AG08395 (cell line): ENCODE results near the gene KIF24.
"Not testable (repeated sequence)": the region's sequence is repeated elsewhere in the genome, so short reads cannot be mapped to it uniquely, and the experiment has no call there.

Experiments
- DNase-seq: peaks from one replicate; pipeline ENCODE4 v3.0.0; 2012; ENCODE audit warnings: mixed read lengths, low spot score

KIF24 gene

DNA sequence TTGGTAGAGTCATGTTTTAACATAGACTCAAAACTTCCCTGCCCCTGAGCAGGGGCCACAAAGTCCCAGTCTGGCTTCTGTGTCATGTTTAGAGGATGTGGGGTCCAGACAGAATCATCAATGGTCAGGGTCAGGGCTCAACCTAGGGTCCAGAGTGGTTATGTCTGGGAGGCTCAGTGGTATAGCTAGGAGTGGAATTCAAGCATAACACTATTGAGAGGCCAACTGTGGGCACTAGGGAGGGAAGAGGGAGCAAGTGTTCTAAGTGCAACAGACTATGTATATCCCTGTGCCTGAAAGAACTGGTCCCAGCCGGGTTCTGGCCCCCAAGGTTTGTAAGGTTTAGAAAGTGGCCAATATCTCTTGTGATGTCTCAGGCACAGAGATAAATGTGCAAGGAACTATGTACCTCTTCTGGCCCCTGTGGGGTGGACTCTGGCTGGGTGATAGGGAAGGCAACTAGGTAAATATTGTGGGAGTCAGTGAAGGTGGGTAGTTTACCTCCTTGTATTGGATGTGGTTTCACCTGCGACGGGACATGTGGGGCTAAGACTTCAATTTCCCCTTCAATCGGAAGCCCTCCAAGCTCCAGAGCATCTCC lies 33.6 kb upstream of the KIF24 start:
- DNase-seq: no peak

DNA sequence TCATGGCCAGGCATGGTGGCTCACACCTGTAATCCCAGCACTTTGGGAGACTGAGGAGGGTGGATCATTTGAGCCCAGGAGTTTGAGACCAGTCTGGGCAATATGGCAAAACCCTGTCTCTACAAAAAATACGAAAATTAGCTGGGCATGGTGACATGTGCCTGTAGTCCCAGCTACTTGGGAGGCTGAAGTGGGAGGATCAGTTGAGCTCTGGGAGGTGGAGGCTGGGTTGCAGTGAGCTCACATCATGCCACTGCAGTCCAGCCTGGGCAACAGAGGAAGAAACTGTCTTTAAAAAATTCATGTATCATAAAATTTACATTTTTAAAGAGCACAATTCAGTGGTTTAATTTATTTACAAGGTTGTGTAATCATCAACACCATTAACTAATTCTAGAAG lies 23.9 kb upstream of the KIF24 start:
- DNase-seq: not testable (repeated sequence)

DNA sequence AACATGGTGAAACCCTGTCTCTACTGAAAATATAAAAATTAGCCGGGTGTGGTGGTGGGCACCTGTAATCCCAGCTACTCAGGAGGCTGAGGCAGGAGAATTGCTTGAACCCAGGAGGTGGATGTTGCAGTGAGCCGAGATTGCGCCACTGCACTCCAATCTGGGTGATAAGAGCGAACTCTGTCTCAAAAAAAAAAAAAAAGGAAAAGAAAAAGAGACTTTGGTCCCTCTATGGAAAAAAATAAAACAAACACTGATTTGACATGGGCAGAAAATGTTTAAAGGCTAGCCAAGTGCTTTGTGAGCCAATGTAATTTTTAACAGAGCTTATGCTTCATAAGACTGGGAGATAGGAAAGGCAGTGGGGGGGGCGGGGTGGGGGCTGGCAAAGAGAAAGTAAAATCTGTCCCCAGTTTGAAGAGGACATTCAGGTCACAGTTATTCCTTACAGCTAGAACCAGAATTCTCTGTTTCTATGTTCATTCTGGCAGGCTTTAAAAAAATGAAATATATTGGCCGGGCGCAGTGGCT lies 23.1 kb upstream of the KIF24 start:
- not testable (repeated sequence) for DNase-seq

DNA sequence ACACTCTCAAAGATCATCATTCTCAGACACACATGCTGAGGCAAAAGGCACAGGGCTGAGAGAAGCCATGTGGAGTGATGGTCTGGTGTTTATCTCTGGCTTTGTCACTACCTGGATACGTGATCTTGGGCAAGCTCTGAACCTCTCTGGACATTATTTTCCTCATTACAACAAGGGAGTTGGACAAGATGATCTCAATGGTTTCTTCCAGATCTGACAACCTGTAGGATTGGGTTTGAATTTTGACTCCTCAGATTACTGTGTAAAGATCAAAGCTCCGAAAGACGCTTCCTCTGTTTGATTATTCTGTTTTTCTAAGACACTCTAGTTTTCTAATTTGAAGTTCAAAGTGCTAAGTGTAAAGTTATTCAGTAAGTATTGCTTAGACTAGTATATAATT lies 20.3 kb upstream of the KIF24 start:
- no peak for DNase-seq

DNA sequence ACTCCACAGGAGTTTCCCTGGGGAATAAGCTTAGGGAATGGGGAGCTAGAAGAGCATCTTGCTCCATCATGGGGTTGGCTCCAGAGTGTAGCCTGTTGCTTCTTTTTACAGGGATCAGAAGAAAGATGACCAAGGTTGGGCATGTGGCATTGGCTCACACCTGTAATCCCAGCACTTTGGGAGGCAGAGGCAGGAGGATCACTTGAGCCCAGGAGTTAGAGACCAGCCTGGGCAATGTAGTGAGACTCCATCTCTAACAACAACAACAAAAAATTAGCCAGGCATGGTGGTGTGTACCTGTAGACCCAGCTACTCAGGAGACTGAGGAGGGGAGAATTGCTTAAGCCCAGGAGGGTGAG lies 18.7 kb upstream of the KIF24 start:
- DNase-seq: no peak

DNA sequence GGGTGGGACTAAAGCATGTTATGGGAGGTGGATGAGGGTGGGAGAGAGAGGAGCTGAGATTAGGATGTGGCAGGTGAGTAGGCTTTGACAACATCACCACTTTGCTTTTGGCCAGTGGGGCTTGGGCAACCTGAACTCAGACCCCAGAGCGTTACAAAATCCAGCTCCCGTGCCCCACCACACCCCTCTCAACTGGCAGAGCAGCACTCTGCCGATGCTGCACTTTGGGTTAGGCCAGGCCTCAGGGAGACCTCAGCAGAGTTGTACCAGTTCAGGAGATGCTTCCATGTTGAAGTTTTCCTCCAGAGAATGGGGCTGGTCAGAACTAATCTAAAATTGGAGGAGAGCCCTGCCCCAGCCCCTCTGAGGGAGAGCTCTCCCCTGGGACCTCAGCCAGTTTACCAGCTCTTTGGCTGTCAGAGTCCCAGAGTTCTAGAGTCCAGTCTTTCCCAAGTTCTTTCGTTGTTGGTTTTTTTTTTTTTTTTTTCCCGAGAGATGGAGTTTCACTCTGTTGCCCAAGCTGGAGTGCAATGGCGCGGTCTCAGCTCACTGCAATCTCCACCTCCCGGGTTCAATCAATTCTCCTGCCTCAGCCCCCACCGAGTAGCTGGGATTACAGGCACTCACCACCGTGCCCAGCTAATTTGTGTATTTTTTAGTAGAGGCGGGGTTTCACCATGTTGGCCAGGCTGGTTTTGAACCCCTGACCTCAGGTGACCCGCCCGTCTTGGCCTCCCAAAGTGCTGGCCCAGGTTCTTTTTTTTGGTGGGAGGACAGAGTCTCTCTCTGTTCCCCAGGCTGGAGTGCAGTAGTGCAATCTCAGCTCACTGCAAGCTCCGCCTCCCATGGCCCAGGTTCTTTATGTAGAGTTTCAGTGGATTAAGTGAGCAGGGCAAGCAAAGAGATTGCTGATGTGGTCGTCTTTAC lies 18.1 kb upstream of the KIF24 start:
- DNase-seq: no peak

DNA sequence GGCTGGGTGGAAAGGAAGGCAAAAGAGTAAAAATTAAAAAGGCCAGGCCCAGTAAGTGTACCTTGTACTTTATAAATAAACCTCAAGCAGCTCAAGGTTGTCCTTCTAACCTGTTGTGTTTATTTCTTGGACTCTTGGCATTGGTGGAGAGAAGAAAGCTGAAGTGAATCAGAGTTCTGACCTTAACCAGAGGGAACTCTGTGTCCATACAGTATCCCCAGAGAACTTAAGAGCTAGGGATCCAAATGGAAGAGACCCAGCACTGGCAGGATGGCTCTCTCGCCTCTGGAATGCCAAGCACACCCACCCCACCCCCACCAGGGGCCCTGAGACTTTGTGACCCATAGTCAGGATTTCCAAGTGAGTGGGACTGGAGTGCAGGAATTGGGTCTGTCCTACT lies 14.5 kb upstream of the KIF24 start:
- no peak for DNase-seq

DNA sequence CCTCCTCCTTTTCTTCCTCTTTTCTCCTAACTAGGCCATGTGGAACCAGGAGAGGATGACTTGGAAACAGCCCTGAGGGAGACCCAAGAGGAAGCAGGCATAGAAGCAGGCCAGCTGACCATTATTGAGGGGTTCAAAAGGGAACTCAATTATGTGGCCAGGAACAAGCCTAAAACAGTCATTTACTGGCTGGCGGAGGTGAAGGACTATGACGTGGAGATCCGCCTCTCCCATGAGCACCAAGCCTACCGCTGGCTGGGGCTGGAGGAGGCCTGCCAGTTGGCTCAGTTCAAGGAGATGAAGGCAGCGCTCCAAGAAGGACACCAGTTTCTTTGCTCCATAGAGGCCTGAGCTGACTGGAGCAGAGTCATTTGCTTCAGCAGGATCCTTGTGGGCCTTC lies 14.0 kb upstream of the KIF24 start:
- DNase-seq: no peak

DNA sequence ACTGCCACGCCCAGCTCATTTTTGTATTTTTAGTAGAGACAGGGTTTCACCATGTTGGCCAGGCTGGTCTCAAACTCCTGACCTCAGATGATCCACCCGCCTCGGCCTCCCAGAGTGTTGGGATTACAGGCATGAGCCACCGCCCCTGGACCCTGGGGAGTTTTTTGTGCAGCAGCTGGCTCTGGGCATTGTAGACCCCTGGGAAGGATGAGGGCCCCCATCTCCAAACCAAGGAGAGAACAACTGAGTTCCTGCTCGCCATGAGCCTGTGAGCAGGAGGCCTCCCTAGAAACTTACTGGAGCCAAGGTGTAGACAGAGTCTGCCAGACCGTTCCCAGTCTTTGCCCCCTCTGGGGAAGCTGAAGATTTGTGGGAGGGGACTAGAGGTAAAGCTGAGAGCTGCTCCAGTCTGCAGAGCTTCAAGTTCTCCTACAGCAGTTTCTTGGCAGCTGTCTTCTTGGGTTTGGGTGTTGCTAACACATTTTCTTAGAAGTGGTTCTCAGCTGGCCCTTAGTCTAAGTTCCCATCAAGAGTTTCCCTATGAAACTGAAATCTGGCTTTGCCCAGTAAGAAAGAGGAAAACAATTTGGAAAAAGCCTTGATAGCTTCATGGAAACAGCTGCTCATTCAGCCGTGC lies 12.7 kb upstream of the KIF24 start:
- DNase-seq: no peak

DNA sequence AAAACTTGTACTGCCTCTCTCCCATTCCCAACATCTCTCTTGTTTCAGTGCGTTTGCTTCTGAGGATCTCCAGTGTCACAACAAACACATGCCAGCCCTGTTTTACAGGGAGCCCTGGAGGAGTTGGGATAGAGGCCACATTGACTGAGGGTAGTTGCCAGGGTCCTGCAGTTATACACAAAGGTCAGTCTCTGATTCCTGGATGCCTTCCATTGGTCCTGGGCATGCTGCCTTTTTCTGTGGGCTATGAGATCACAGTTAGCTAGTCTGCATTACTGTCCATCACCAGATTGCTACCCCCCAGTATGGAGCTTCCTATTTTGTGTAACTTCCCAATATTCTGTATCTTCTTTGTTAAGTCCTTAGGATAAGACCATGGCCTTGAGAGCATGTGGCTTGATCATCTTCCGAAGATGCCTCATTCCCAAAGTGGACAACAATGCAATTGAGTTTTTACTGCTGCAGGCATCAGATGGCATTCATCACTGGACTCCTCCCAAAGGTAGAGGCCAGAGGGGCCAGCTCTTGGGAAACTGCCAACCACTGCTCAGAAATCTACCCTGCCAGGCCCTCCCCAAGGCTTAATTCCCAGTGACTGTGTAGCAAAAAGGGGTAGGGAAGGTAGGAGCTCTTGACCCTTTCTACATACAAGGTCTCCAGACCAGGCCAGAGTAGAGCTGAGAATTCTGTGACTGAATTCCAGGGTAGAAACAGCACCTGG lies 9.8 kb upstream of the KIF24 start:
- DNase-seq: no peak

DNA sequence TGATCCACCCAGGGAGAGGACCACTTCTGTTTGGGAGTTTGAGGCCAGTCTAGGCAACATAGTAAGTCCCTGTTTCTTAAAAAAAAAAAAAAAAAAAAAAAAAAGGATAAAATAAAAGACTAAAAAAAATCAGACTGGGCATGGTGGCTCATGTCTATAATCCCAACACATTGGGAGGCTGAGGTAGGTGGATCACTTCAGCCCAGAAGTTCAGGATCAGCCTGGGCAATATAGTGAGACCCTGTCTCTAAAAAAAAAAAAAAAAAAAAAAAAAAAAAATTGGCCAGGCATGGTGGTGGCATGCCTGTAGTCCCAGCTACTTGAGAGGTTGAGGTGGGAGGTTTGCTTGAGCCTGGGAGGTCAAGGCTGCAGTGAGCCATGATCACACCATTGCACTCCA lies 9.0 kb upstream of the KIF24 start:
- DNase-seq: not testable (repeated sequence)

DNA sequence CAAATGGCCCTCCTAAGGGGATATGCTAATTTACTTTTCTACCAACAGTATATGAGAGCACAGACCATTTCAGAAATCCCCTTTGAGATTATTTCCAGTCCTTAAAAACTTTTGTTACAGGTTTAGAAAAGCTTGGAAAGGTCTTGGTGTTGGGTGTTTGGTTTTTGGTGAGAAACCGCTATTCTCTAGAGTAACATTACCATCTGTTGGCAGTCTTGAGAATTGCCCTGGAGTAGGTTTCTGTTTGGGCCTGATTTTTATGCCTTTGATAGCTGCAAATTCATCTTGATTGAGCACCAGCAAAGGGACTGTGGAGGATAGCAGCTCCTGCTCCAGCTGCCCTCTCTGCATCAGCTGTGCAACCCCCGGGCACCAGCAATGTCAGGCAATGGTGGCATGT lies 8.3 kb upstream of the KIF24 start:
- no peak for DNase-seq

DNA sequence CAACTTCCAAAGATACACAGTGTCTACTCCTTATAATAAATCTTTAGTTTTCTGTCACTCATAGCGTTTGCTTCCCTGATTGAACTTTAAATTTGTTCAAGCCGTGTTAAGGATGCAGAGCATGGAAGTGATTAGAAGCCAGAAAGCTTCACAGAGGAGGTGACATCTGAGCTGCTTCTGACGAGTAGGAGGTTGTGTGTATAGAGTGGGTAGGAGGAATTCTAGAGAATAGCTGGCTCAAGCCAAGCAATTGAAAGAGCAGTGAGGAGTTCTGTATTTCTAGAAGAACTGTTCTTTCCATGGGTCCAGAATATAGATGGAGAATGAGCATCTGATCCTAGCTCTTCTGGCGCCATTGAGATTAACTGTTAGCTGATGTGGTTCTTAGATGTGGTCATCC lies 6.3 kb upstream of the KIF24 start:
- DNase-seq: no peak

DNA sequence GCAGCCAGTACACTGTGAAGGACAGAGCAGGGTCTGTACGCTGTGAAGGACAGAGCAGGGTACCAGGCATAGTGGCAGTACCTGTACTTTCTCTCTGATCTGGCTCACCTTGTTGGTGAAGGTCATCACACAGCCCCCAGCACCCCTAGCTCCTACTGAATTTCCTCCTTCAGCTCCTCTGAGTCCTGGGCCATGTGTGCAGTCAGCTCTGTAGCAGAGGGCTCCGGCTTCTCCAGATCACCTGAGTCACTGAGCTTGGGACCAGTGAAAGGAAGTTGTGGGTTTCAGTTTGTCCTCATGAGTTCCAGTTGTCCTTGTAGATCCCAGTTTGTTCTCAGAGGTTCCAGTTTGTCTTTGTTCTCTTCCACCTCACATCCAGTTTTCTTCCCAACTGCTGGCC lies 5.8 kb upstream of the KIF24 start:
- DNase-seq: no peak

DNA sequence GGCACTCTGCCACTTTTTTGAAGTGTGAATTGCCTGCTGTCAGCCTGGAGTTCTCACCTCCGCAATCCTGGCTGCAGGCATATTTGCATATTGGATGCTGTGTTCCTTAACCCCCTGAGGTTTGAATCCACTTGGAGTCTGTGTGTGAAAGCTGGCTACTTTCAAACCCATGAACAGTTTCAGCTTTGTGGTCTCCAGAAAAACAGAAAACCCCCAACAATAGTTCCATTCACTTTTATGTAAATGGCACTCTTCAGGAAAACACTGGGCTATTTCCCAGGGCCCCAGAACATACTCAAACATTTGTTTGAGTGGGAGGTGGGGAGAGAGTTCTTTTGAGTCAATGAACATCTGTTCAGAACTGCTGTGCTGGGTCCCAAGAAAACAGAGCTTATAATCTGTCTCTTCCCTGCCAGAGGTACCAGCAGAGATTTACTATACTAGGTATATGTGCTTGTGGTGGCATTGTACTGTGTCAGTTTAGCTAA lies 5.3 kb upstream of the KIF24 start:
- no peak for DNase-seq

DNA sequence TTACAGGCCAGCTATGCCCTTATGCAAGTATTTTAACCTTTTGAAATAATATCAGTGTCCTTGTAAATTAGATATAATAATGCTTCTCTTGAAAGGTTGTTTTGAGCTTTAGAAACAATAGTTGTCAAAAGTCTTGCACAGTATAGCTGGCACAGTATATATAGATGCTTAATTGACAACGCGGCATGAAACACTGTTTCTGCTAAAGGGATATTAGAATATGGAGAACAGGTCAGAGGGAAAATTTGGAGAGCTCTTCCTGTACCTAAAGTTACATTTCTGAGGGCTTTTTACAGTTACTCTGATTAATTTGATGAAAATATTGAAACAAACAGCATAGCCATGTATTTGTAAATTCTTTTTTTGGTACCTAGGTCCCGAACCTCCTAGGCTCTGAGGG lies 4.8 kb upstream of the KIF24 start:
- no peak for DNase-seq

DNA sequence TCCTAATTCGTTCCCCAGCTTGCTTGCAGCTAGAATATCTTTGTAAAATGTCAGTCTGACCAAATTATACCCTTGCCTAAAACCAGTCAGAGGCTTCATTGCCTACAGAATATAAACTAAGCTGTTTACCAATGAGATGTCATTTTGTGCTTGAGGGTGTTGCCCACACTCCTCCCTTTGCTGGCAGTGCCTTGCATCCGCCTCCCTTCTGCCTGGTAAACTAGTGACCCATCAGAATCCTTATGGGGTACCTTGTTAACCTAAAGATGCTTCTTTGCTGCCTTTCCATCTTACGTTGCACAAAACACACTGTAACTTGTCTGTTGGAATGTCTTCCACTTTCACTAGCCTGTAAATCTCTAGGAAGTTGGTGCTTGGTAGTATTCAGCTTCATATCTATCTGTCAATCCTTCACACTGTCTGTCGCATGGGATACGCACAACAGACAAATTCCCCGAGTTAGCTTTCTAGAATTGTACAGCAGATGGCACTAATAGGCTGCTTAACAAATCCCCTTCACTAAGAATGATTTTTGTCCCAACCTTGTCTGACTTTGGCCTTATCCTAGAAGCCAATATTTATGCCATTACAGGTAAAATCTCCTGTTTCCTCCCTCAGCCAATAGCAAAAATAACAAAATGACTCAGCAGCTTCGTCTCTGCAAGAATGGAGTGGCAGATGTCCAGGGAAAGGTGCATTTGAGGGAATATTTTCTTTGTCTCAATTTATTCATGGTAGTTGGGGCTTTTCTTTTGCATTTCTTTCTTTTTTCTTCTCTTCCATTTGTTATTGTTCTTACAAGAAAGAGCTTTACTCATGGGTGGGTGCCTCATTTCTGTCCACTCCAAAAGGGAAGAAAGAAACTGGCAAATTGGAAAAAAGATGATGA lies 3.3 kb upstream of the KIF24 start:
- peak; percentile 30 for DNase-seq

DNA sequence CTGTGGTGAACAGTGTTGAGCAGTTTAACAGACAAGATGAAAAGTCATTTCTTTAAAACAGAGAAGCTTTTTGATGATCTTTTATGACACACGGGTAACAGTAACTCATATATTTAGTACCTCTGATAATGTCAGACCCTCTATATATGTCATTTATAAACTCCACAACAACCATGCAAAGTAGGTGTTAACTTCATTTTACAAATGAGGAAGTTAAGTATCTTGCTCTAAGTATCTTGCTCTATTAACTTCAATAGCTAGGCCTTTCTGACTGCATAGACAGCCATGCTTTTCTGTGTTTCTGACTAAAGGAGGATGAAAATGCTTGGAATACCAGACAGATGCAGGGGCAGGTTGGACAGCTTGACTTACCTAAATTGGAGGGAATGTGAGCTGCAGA lies 2.1 kb upstream of the KIF24 start:
- DNase-seq: no peak

DNA sequence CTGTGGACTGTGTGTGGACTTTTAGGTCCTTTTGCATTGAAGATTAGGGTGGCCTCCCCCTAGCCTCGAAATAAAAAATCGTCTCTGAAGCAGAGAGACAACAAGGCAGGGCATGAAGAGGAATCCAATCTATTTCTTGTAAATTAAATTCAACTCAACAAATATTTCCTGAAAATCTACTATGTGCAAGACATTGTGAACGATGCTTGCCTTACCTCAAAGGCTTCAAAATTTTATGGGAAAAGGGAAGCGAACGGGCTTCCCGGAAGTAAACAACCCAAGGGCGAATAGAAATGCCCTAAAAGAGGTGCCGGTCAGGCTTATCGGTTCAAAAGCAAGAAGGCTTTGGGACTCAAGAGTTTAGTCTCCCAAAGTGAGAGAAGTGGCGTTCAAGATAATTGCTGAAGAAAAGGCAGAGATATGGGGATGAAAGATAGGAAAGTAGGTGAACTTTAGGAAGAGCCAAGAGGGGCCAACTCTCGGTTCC lies 525 bp downstream of the KIF24 start:
- DNase-seq: no peak

DNA sequence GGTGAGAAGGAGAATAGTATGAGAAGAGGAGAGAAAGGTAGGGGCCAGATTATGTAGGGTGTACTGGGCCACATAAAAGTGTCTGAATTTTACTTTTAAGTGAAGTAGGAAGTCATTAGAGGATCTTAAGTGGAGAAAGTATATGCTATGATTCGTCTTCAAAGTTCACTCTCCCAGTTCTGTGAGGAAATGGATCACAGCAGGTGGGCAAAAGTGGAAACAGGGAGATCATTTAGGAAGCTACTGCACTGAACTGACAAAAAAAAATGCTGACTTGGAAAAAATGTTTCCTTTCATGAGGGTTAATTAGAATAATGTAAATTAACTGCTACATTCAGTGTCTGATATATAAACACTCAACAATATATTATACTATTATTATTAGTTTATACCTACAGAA lies 2.4 kb downstream of the KIF24 start:
- DNase-seq: no peak
